Activated T-helper 17 cell treated with anti-CD3 and anti-CD28 coated beads, Interleukin-2, amount 50 U/mL, for 72 hours (primary cell): ENCODE measurements around the gene TRAF4. TPM values are rescaled to one million over a fixed set of nuclear protein-coding genes. Genes with fewer than 3 reads are reported as not detected.
"Not testable (repeated sequence)": the region's sequence is repeated elsewhere in the genome, so short reads cannot be mapped to it uniquely, and the experiment has no call there.

ENCODE experiments used
- ATAC-seq: fragments of 150-1000 bp; cut with Tn5 transposase; replicated peaks from 2 replicates; pipeline ENCODE4 v1.10.0; 2021; ENCODE audit warnings: mild to moderate bottlenecking, moderate library complexity
- H3K27ac Mint-ChIP-seq: one replicate; pipeline ENCODE4 v1.8.0; 2022; ENCODE audit warnings: mixed read lengths
- H3K27me3 Mint-ChIP-seq: one replicate; pipeline ENCODE4 v1.8.0; 2022; ENCODE audit warnings: mixed read lengths
- H3K36me3 Mint-ChIP-seq: one replicate; pipeline ENCODE4 v1.8.0; 2022; ENCODE audit warnings: low read depth, mild to moderate bottlenecking, mixed read lengths
- H3K4me1 Mint-ChIP-seq: one replicate; pipeline ENCODE4 v1.8.0; 2022; ENCODE audit warnings: mixed read lengths
- H3K4me3 Mint-ChIP-seq: one replicate; pipeline ENCODE4 v1.8.0; 2022; ENCODE audit warnings: mild to moderate bottlenecking, mixed read lengths
- H3K9me3 Mint-ChIP-seq: one replicate; pipeline ENCODE4 v1.8.0; 2022; ENCODE audit warnings: mixed read lengths
- total RNA-seq, 2 donors: library from RNA; stranded (reverse); gene quantifications; one replicate each; pipeline ENCODE4 v1.2.3, GENCODE V29; 2022

TRAF4 gene
- total RNA-seq, 2 donors from 2014 or later: 78.4 to 181 TPM

DNA sequence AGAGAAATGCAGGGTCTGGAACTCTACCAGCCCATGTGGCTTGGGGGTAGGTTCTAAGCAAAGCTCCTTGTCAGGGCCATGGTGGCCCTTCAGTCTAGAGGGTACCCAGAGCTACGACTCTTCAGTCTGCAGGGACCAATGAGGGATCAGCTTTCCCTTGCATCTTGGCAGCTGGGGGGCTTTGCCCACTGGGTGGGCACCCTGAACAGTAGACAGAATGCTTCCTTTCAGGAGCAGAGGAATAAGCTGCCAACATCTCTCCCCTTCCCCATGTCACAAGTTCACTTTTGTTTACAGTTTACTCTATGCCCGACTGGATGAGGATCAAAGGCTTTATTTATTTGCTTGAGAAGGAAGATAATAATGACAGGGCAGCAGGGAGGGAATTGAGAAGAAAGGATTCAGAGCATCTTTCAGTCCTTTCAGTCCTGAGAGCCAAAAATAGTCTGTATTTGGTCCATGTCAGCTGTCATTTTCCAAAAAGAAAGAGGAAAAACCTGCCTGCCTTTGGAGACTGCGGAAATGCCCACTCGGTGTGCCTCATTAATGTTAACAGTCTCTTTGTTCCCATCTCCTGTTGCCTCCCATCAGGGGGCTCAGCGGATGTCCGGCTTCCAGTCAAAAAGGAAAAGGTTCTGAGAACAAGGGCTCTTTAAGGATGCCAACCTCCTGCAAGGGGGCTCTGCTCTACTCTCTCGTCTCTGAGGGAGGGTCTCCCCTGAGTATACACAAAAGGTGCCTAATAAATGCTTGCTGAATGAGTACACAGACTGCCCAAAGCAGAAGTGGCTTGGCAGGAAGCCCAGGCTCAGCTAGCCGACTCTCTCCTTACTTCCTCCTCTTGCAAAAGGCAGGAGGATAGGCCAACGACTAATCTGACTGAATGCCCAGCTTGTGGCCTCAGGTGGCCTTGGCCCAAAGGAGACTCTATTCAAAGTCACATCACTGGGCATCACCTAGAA is 17.1 kb downstream of the TRAF4 start:
- no peaks in the 10 kb centered on the region for H3K27me3 Mint-ChIP-seq
- ATAC-seq: no peak
- H3K9me3 Mint-ChIP-seq: no peaks in the 10 kb centered on the region
- H3K36me3 Mint-ChIP-seq: peaks cover 94% of the 10 kb centered on the region
- peaks cover 20% of the 10 kb centered on the region for H3K4me1 Mint-ChIP-seq
- H3K27ac Mint-ChIP-seq: peak overlapping the region; percentile 67
- H3K4me3 Mint-ChIP-seq: peak overlapping the region; percentile 16

DNA sequence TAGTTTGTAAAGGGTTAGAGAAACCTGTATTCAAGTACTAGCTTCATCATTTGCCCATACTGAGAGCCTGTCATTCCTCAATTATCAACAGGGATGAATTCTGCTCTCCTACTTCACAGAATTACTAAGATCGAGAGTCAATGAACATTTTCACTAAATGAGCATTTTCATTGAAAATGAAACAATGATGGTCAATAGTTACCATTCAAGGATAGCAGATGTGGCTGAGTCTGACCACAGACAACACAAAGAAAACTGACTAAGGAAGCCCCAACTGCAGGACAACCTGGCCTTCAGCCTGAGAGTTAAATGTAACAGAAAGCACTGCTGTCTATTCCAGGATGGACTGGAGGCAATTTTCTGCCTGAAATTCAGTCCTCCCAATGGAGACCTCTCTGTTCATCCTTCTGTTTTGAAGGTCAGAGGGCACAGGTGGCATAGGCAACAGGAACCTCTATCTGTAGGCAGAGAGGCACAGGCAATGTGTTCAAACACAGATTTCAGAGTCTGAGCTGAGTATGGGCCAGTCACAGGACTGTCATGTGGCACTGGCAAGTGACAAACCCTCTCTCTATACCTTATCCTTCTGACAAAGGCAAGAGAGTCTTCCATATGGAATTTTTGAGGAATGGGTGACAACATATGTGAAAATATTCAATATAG is 19.5 kb downstream of the TRAF4 start:
- ATAC-seq: peak; percentile 88
- peak overlapping the region; percentile 70 for H3K27ac Mint-ChIP-seq
- no peaks in the 10 kb centered on the region for H3K9me3 Mint-ChIP-seq
- peaks cover 20% of the 10 kb centered on the region for H3K4me1 Mint-ChIP-seq
- H3K36me3 Mint-ChIP-seq: peaks cover 90% of the 10 kb centered on the region
- no peaks in the 10 kb centered on the region for H3K27me3 Mint-ChIP-seq
- H3K4me3 Mint-ChIP-seq: peak overlapping the region; percentile 50

DNA sequence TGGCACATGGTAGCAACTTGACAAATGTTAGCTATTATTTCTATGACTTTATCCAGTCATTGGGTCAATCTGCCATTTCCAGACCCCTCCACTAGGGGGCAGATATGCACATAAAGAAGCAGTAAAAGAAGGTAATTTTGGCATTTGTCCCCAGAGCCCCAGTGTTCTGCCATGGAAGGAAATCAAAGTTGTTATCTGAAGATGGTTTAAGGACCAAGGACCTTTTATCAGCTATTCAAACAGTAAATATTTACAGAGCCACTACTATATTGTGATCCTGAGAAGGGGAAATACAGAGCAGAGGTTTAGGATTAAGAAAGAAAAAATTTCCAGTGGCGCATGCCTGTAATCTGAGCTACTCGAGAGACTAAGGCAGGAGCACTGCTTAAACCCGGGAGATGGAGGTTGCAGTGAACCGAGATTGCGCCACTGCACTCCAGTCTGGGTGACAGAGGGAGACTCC is 20.0 kb downstream of the TRAF4 start:
- ATAC-seq: peak; percentile 41
- H3K36me3 Mint-ChIP-seq: peaks cover 90% of the 10 kb centered on the region
- H3K27me3 Mint-ChIP-seq: no peaks in the 10 kb centered on the region
- peak overlapping the region; percentile 70 for H3K27ac Mint-ChIP-seq
- H3K9me3 Mint-ChIP-seq: no peaks in the 10 kb centered on the region
- peak overlapping the region; percentile 50 for H3K4me3 Mint-ChIP-seq
- peaks cover 20% of the 10 kb centered on the region for H3K4me1 Mint-ChIP-seq

DNA sequence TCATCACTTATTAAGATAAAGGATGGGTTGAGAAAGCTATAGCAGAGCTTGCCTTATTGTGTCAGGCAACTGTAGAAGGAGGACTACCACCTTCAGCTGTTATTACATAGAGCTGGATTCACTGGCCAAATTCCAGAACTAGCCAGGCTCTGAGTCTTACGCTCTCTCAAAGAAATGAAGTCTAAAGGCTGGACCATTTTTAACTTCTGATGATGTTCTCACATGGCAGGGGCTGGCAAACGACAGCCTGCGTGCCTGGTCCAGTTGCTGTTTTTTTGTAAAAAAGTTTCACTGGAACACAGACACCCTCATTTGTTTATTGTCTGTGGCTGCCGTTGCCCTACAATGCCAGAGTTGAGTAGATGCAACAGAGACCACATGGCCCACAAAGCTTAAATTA is 21.2 kb downstream of the TRAF4 start:
- H3K27me3 Mint-ChIP-seq: no peaks in the 10 kb centered on the region
- H3K4me3 Mint-ChIP-seq: peak overlapping the region; percentile 16
- peaks cover 85% of the 10 kb centered on the region for H3K36me3 Mint-ChIP-seq
- H3K27ac Mint-ChIP-seq: peak overlapping the region; percentile 84
- no peak for ATAC-seq
- H3K4me1 Mint-ChIP-seq: peaks cover 26% of the 10 kb centered on the region
- H3K9me3 Mint-ChIP-seq: no peaks in the 10 kb centered on the region

DNA sequence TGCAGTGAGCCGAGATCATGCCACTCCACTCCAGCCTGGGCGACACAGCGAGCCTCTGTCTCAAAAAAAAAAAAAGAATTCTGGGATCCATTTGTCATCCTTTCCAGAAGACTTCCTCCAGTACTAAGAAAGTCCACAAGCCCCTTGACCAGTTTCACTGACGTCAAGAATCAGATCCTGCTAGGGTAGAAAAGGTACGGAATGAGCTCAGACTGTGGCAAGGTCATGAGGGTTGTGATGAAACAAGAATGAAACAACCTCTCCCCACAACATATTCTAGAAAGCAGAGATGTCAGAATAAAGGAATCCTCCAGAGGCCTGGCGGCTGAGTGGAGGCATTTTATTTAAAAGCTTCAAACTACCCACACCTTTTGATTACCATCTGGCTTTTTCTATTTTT is 29.9 kb downstream of the TRAF4 start:
- Mint-ChIP-seq H3K4me1 (peaks cover 25% of the 10 kb centered on the region), H3K36me3 (peaks cover 59% of the 10 kb centered on the region), H3K27ac (peak overlapping the region; percentile 66), H3K9me3 (no peaks in the 10 kb centered on the region), H3K27me3 (no peaks in the 10 kb centered on the region), H3K4me3 (no peak overlapping the region)
- ATAC-seq: peak; percentile 93

DNA sequence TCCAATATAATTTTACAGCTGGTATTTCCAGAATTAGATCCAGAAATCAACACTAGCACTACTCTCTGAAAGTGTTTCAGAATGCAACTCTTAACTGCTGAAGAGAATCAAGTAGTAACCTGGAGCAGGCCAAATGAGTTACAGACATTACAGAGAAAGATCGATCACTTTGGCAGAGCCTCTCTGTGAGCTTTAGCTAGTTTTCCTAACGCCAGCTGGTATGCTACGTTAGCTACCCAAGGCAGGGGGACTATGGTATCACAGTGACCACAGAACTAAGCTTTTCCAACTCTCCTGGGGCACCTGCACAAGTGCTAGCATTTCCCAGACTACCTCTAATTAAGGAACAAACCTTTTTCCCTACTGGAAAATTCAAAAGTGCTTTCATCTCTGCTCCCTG is 30.4 kb downstream of the TRAF4 start:
- Mint-ChIP-seq H3K4me3 (no peak overlapping the region), H3K9me3 (no peaks in the 10 kb centered on the region), H3K27ac (peak overlapping the region; percentile 66), H3K4me1 (peaks cover 30% of the 10 kb centered on the region), H3K27me3 (no peaks in the 10 kb centered on the region), H3K36me3 (peaks cover 62% of the 10 kb centered on the region)
- peak; percentile 15 for ATAC-seq

DNA sequence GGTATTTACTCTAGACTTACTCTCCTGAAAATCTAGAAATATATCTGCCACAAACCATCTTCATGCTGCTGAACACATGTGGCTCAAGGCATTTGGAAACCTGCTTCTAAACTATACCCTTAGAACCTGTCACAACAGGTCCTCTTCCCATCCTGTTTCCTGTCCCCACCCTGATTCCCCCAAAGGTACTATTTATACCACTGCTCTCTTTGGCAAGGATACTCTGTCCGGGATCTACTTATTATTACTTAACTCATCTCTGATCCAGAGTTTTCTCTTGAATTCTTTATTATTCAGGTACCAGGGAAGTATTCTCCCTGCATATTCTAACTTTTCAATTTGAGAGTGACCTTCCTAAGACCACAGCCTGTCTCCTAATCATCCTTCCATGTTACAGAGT is 33.4 kb downstream of the TRAF4 start:
- Mint-ChIP-seq H3K4me3 (no peak overlapping the region), H3K4me1 (peaks cover 29% of the 10 kb centered on the region), H3K27me3 (no peaks in the 10 kb centered on the region), H3K36me3 (peaks cover 65% of the 10 kb centered on the region), H3K27ac (peak overlapping the region; percentile 71), H3K9me3 (no peaks in the 10 kb centered on the region)
- no peak for ATAC-seq

DNA sequence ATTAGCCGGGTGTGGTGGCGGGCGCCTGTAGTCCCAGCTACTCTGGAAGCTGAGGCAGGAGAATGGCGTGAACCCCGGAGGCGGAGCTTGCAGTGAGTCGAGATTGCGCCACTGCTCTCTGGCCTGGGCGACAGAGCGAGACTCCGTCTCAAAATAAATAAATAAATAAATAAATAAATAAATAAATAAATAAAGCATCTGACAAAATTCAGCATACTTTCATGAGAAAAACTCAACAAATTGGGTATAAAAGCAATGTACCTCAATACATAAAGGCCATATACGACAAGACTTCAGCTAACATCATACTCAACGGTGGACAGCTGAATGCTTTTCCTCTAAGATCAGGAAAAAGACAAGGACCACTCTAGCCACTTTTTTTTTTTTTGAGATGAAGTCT is 35.8 kb downstream of the TRAF4 start:
- not testable (repeated sequence) for H3K27me3 Mint-ChIP-seq, H3K4me3 Mint-ChIP-seq, H3K9me3 Mint-ChIP-seq, H3K27ac Mint-ChIP-seq, ATAC-seq
- peaks cover 44% of the 10 kb centered on the region for H3K36me3 Mint-ChIP-seq
- peaks cover 26% of the 10 kb centered on the region for H3K4me1 Mint-ChIP-seq

DNA sequence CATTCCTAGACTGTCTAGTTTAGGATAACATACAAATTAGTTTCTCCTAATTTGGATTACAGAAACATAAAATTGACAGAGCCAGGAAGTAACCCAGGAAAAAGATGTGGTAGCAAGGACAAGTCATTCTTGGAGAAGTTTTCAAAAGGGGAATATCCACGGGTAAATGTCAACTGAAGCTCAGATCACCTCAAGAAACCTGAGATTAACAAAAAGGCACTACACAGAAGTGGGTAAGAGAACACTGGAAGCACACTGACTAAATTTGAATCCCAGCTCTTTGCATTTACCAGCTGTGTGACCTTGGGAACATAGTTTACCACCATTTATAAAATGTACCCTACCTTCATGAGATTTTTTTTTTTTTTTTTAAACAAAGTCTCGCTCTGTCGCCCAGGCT is 39.4 kb downstream of the TRAF4 start:
- peaks cover 14% of the 10 kb centered on the region for H3K4me1 Mint-ChIP-seq
- H3K36me3 Mint-ChIP-seq: peaks cover 37% of the 10 kb centered on the region
- ATAC-seq: peak; percentile 21
- no peak overlapping the region for H3K27ac Mint-ChIP-seq
- no peak overlapping the region for H3K4me3 Mint-ChIP-seq
- H3K9me3 Mint-ChIP-seq: no peaks in the 10 kb centered on the region
- H3K27me3 Mint-ChIP-seq: no peaks in the 10 kb centered on the region

DNA sequence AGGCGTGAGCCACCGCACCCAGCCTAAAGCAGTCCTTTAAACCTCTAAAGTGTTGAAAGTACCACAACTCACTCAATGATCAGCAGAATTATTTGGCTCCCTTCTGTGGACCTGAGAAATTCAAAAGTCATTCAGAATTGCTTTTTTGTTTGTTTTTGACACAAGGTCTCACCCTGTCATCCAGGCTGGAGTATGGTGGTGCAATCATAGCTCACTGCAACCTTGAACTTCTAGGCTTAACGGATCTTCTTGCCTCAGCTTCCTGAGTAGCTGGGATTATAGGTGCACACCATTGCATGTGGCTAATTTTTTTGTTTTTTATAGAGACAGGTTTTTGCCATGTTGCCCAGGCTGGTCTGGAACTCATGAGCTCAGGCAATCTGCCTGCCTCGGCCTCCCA is 44.3 kb downstream of the TRAF4 start:
- Mint-ChIP-seq H3K36me3 (peaks cover 37% of the 10 kb centered on the region), H3K27me3 (no peaks in the 10 kb centered on the region), H3K27ac (no peak overlapping the region), H3K4me3 (no peak overlapping the region), H3K9me3 (no peaks in the 10 kb centered on the region), H3K4me1 (peaks cover 2% of the 10 kb centered on the region)
- ATAC-seq: no peak

DNA sequence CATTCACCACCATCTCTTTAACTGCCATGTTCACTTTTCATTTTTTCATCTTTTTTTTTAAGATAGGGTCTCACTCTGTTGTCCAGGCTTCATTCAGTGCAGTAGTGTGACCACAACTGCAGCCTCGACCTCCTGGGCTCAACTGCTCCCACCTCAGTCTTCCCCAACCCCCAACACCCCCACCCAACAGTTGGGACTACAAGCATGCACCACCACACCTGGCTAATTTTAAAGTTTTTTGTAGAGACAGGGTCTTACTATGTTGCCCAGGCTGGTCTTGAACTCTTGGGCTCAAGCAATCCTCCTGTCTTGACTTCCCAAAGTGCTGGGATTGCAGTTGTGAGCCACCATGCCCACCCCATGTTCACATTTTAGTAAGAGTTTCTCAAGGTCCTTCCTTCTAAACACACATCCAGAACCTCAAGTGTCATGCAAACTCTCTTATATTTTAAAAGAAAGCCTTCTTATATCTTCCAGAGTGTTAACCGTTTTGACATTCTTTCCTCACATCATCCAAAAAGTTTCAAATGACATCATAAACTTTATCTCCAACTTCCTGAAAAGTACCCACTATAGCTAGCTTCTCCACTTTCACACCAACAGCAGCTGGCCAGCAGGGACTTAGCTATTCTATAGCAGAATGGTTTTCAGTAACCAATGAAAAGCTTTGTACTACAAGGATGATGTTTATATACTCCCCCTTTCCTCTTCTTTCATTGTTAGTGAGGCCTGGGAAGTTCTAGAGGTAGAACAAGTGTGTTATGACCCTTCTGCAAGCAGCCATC is 49.3 kb downstream of the TRAF4 start:
- Mint-ChIP-seq H3K27me3 (no peaks in the 10 kb centered on the region), H3K4me1 (peaks cover 5% of the 10 kb centered on the region), H3K36me3 (peaks cover 62% of the 10 kb centered on the region), H3K4me3 (no peak overlapping the region), H3K27ac (peak overlapping the region; percentile 48), H3K9me3 (no peaks in the 10 kb centered on the region)
- ATAC-seq: no peak

DNA sequence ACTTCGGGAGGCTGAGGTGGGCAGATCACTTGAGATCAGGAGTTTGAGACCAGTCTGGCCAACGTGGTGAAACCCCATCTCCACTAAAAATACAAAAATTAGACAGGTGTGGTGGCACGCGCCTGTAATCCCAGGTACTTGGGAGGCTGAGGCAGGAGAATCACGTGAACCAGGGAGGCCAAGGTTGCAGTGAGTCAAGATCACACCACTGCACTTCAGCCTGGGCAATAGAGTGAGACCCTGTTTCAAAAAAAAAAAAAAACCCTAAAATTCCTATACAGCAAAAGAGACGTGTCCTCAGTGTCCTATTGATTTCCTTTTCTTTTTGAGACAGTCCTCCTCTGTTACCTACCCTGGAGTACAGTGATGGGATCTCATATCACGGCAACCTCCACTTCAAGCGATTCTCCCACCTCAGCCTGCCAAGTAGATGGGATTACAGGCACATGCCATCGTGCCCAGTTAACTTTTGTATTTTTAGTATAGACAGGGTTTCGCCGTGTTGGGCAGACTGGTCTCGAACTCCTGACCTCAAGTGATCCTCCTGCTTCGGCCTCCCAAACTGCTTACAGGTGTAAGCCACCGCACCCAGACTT is 51.1 kb downstream of the TRAF4 start:
- not testable (repeated sequence) for H3K27me3 Mint-ChIP-seq, H3K4me1 Mint-ChIP-seq, H3K9me3 Mint-ChIP-seq, H3K4me3 Mint-ChIP-seq, H3K27ac Mint-ChIP-seq, ATAC-seq
- peaks cover 52% of the 10 kb centered on the region for H3K36me3 Mint-ChIP-seq

DNA sequence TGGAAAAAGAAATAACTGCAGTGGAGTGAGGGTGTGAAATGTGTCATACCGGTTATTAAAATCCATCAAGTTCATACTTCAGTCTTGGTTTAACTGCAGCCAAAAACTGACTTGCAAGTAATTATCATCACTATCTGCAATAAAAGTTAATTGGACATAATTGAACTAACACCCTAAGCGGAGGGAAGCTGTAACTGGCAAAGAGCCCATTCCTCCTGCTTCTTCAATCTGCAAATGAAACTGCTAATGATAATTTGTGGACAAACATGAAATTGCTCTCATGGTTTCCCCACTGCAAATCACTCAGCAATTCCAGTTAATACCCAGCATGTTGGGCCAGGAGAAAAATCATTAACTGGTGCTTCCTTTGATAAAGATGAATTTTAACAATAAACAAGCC is 52.3 kb downstream of the TRAF4 start:
- no peak overlapping the region for H3K27ac Mint-ChIP-seq
- H3K4me1 Mint-ChIP-seq: peaks cover 5% of the 10 kb centered on the region
- ATAC-seq: no peak
- H3K27me3 Mint-ChIP-seq: no peaks in the 10 kb centered on the region
- no peaks in the 10 kb centered on the region for H3K9me3 Mint-ChIP-seq
- H3K36me3 Mint-ChIP-seq: peaks cover 48% of the 10 kb centered on the region
- no peak overlapping the region for H3K4me3 Mint-ChIP-seq
